Activated T-cell treated with anti-CD3 and anti-CD28 coated beads for 1 hour (primary cell): ENCODE measurements around the gene SLCO2B1.

ENCODE experiments used
- DNase-seq: peaks from one replicate; pipeline ENCODE4 v3.0.0-alpha.2; 2020; ENCODE audit warnings: low read depth

The SLCO2B1 gene

GRCh38 chr11:75248924-75249256, 98.0 kb downstream of the SLCO2B1 start:
- no peak for DNase-seq

DNA sequence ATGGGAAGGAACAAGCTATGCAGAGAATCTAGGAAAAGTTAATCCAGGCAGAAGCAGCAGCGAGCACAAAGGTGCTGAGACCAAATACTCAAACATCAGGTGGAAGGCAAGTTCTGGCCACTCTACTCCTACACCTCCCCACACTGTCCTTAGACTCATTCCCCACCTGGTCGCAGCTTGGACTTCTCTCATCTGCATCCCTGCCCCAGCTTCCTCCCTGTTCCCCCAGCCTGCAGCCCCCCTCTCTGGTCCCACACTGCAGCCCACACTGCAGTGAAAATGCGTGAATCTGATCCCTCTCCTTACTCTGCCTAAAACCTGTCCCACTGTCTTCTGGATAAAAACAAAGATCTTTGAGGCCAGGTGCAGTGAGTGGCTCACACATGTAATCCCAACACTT, 98.8 kb downstream of the SLCO2B1 start:
- DNase-seq, result no peak

GRCh38 chr11:75254326-75254725, 103.4 kb downstream of the SLCO2B1 start:
- DNase-seq, result no peak
